UCSD-AML1 (cell line): ENCODE measurements around the gene KCTD15.
A peak's percentile ranks its signal among the peaks of the same experiment; 100 is the strongest.

Source experiments
- DNase-seq: peaks from one replicate; lab custom pipeline; 2025; ENCODE audit not compliant: unreplicated experiment; lab: John Stamatoyannopoulos, UW

KCTD15 gene

DNA sequence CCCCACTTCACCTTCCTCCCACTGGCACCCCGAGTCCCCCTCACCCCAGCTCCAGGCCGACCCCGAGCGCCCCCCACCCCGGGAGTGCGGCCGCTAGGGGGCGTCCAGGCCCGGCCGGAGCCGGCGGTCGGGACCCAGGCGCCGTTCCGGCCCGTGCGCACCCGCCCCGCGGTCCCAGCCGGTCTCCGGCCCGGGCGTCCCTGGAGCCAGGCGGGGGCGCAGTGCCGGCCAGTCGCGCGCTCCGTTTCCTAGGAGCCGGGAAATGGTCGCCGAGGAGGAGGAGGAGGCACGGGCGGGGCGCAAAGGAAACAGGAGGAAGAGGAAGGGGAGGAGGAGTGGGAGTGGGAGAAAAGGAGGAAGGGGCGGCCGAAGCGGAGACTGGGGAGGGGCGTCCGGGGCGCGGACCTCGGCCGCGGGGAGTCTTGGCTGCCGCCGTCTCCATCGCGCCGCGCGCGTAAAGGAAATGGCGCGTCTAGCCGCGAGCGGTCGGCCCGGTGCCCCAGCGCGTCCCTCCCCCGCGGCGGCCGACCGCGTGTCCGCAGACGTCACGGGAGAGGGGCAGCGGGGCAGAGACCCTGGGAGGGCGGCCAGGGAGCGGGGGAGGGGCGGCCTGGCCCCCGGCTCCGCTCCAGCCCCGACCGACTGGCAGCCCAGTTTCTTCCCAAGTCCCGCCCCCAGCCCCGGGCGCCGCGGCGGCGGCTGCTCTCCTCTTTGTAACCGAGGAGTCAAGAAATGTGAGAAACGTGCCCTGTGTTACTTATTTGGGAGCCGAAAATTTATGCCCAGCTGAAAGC is 1.1 kb upstream of the KCTD15 start:
- peak; percentile 93 for DNase-seq

DNA sequence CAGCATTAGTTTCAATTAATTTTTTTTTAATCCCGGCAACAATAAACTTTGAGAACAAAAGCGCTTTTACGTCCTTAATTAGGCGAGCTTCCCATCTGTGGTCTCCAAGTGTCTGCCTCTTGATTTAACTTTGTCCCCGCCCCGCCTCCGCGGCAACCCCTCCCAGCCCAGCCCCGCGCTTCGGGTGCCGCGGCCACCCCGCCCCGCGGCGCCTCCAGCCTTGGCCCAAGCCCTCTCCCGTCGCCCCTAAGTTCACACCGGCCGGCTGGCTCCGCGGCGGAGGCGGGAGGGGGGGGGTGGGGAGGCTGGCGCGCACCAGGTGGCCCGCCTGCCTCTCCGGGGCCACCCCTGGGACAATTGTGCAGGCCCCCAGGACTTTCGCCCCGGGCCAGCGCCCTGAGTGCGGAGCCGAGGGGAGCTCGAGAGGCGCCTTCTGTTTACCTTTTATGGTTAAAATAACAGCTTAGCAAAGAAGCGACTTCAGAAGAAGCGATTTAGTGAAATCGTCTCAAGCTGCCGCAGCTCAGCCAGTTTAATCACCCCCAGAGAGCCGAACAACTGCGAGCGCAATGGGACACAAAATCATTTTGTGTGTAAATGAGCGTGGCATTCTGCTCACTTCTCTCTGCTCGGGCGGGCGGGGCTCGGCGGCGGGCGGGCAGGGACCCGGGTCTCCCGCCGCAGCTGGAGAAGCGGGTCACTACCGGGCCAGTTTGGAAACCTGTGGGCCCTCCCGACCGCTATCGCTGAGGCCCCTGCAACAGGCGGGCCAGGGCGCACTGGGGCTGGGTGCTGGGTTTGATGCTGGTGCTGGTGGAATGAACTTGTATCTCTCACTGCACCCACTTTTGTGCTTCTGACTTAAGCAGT is 1.4 kb downstream of the KCTD15 start:
- no peak for DNase-seq

DNA sequence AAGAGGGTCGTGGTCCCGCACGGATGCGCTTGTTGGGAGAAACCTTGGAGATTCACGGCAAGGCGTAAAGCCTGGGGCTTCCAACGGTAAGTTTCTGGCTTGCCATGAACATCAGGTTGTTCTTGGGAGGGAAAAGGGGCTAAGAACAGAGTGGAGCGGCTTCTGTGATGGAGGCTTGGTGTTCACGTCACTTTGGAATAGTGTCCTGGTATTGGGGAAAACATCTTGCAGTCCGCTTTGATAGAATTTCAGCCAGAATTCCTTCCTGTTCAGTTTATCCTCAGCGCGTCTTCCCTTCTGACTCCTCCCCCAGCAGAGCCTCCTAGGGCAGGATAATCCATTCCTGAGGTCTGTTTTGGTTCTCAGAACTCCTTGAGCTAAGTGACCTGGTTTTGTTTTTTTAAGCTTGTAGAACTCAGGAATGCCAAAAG is 2.0 kb downstream of the KCTD15 start:
- DNase-seq = no peak

DNA sequence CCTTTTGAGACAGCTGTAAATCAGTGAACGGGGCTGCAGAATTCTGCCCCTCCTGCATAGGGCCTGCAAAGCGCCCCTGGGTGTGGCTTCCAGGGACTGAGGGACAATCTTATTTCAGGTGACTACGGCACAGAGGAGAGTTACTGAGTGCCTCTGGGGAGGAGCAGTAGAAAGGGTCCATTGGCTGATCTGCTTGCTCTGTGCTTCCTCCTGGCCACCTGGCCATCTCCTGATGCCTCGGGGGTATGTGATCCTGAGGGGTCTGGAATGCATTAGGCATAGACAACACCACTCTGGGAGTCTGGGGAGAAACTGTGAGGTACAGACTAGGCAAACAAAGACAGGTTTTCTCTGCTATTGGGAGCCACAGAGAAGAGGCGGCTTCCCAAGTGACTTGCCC is 2.8 kb downstream of the KCTD15 start:
- DNase-seq = no peak

DNA sequence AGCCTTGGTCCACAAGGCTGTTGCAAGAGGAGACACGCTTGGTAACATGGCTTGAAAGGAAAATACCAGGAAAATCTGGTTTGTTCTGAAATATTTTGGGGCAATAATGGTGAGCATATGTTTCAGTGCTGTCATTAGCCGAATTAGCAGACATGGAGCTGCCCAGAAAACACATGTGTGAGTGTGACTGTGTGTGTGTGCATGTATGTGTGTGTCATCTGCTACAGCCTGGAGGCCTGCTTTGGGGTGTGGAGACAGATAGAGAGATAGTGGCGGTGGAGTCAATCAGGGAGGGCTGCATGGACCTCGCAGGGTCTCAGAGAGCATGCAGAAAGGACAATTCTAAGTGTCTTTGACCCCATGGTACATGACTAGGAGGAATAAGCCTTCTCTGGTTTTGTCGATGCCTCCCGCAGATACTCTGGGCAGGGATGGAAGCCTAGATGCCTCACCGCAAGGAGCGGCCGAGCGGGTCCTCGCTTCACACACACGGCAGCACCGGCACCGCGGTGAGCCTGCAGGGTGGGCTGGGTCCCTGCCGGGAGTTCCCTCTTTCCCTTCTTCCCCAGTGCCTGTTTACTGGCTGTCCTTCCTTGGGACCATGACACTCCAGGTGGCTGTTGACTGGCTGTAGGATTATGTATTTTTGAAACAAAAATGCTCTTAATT is 3.5 kb downstream of the KCTD15 start:
- DNase-seq = no peak

DNA sequence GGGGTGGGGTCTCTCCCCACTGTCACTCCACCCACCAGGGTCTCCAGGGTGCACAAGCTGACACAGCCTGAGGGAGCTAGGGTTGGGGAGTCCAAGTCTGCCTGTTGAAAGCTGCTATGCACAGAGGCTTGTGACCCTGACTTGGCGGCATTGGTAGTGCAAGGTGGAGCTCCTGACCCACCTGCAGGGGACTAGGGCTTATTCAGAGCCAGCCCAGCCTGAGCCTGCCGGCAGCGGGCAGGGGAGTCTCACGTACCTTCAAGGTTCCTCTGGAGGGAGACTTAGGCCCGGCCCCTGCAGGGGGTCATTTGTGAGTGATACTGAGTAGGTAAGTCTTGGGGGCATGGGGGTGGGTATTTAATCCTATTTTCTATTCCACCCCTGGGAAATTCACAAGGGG is 4.7 kb downstream of the KCTD15 start:
- no peak for DNase-seq

DNA sequence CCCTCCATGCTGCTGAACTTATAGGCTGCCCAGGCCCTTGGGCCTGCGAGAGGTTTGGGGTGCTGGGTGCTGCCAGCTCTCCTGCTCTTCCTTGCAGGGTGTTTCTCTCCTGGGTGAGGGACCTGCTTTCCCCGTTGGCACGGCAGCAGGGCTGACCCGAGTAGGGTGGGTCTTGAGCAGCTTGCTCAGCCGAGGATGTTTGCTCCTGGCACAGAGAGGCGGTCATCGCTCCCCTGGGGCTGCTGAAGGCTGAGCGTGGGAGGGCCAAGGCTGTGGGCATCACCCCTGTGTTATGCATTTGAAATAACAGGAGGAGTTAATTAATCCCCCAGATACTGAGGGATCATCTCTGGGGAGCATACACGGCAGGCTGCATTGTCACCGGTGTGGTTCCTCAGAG is 5.3 kb downstream of the KCTD15 start:
- no peak for DNase-seq

DNA sequence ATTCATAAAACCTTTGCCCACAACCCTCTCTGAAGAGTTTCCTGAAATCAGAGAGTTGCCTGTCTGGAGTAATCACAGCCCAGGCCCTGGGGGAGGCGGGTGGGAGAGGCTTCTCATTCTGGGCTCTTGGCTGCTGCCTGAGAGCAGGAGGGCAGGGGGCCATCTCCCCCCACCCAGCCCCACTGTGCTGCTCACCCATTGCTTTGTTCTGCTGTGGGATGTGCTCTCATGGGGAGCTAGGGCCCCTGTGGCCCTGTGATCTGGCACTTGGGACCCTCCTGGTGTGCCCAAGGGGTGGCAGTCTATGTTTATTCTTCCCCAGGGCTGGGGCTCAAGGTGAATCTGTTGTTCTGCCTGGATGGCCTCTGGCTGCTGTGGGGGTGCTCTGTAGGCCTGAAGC is 6.1 kb downstream of the KCTD15 start:
- DNase-seq = no peak

DNA sequence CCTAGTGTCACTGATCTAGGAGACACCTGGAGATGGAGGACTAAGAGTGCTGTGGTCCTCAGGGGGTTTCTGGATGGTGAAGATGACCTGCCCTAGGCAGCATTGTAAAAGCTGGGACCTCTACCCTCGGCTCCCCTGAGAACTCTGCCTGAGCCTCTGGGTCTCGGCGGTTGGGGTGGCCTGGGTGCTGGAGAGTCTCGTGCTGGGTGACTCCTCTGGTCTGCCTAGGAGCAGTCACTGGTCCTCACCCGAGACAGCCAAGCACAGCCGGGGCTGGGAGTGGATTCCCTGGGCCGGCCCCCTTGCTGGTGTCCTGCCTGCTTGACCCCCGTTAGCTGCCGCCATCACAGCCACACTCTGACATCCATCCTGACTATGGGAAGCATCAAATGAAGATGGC is 6.7 kb downstream of the KCTD15 start:
- no peak for DNase-seq

DNA sequence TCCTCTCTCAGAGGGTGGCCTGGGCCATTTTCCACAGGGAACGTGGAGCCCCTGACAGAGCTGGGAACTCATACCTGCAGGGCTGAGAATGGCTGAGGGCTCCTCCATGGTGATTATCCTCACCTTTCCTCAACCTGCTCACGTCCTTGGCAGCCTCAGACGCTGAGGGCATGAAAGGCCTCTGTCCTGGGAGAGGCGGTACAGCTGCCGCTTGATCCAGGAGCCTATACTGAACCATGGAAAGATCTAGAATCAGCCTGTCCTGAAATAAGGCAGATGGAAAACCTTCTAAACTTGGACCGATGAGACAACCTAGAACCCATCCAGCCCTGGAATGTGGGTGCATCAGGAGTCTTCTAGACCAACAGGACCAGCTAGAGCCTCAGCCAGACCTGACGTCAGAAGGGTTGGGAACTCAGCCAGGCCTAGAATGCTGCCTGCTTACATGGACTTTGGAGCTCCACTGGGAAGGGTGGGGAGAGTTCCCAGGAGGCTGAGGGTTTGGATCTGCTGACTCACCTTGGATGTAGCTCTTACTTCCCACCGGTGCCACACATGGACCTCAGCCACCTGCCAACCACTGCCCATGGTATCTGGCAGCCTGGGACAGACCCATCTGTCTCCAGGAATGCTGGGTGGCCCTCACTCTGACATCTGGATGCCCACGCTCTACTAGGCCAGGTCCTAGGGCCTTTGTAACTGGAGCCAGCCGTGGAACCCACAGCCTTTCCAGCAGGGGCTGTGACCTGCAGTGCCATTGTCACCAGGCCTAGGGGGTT is 7.5 kb downstream of the KCTD15 start:
- no peak for DNase-seq

DNA sequence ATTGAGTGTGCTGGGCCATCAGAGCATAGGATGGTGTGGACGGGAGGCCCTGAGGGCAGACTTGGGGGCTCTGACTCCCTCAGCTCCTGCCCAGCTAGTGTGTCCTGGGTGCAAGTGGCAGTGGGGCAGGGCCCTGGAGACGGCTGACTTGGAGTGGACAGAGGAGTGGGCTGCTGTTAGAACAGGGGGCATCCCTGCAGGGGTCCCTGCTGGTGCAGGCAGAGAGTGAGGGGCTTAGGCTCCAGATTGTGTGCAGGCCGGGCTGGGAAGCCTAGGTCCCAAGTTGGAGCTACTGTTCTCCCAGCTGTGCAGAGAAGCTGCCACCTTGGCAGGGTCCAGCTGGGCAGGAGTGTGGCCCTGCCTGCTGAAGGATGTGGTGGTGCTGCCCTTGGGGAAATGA is 8.6 kb downstream of the KCTD15 start:
- no peak for DNase-seq

DNA sequence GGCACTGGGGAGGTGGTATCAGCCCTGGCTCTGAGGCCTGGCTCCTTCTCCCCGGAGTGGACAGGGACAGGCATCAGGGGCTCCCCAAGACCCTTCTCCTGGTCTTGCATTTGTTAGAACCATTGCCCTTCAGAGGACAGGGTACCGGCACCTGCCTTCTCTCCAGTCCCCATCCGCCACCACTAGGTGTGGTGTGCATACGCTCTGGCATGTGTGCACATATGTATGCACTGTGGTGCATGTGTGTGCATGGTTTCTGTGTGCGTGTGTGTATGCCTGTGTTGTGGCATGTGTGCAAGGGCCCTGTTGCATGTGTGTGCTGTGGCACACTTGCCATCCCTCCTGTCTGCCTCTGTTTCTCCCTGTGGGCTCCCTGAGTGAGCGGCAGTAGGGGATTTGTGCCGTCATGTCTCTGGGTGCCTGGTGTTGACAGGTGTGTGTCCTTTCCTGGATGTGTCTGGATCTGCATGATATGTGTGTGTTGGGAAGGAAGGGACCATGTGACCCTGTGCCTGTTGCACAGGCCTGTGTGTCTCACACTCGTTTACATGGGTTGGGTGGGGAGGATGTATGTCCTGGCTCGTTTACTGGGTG is 9.3 kb downstream of the KCTD15 start:
- DNase-seq = no peak

DNA sequence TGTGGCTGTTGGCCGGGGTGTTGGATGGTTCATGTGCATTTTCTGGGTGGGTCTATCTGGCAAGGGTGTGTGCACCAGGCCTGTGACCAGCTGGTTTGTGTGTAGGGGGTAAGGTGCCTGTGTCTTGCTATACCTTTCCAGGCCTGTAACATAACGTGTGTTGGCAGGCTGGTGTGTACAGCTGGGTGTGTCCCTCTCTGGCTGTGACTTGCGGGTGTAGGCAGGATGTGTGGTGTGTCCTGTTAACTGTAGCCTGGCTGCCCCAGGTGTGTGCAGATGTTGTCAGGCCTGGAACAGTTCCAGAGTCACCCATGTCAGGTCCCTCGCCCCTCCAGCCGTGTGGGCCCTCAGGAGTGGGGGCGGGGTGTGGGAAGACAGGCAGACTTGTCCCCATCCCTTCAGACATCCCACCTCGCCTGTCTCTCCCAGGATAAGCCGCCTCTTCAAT is 9.8 kb downstream of the KCTD15 start:
- no peak for DNase-seq

DNA sequence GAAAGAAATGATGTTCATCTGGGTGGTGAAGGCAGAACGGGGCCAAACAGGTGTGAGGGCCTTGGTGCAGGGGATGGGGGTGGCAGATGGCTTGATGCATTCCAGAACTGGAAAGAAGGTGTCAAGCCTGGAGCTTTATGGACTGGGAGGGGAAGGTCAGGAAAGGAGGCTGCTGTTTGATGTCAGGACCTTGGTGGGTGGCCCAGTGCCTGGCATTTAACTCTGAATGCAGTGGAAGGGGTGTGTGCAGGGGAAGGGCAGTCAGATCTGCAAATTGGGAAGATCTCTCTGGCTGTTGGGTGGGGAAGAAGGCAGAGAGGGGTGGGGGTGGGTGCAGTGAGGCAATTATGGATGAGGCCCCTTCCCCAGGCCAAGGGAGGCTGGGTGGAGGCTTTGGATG is 11.7 kb downstream of the KCTD15 start:
- DNase-seq = no peak

DNA sequence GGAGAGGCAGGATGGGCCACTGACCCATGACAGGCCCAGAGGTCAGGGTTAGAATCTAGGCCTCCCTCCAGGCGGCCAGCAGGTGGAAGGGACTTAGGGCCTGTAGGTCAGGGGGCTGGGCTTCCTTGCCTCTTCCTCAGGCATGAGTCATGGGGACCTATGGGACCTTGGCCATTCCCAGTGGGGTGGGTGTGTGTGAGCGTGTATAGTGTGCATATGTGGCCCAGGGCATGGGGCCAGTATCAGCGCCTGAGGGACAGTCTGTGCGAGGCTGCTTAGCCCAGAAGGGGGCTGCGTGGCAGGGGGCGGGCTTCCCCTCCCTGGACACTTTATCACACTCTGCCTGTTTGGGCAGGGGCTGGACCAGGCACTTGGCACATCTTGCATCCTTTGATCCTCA is 13.3 kb downstream of the KCTD15 start:
- DNase-seq = no peak

DNA sequence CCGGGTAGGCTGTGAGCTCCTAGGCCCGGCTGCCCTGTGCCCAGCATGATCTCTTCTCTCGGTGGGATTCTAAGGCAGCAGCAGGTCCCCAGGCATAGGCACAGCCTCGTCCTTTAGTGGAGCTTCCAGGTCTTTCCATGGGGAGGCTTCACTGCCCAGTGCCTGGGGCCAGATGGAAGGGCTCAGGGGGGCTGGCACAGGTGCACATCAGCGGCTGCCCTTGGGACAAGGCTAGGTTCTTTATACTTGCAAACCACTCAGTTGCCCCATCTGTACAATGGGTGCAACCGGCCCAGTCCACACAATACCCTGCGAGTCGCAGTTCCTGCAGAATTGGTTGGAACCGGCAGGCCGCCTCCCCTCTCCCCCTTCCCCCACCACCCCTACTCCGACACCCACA is 14.2 kb downstream of the KCTD15 start:
- no peak for DNase-seq

DNA sequence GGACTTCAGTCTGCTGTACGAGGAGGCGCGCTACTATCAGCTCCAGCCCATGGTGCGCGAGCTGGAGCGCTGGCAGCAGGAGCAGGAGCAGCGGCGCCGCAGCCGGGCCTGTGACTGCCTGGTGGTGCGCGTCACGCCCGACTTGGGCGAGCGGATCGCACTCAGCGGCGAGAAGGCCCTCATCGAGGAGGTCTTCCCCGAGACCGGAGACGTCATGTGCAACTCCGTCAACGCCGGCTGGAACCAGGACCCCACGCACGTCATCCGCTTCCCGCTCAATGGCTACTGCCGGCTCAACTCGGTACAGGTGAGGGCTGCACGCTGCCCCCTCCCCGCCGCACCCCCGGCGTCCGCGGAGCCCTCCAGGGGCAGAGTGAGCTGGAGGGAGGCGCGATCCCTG is 14.6 kb downstream of the KCTD15 start:
- no peak for DNase-seq

DNA sequence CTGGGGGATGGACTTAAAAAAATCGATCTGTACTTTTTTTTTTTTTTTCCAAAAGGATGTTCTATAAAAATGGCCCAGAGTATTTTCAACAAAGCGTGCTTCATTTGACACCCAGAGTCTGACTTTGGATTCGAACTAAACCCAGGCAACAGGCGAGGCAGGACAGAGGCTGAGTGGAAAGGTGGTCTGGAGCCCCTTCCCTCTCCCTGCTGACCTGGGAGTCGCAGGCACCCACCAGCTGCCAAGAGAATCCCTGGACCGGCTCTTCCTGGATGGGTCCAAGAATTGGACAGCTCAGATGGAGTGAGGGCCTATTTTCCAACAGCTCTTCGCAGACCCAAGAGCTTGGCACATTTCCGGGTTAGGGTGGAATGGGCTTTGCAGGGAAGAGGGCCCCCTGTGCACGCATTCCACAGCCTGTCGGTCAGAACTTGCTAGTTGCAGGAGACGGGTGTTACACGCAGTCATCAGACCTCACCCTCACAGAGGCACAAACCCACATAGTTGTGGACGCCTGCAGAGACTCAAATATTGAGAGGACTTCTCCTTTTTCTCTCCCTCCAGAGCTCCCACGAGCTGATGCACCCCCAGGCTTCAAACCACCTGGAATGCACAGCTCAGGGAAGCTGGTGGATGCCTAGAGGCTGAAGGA is 15.2 kb downstream of the KCTD15 start:
- DNase-seq = no peak

DNA sequence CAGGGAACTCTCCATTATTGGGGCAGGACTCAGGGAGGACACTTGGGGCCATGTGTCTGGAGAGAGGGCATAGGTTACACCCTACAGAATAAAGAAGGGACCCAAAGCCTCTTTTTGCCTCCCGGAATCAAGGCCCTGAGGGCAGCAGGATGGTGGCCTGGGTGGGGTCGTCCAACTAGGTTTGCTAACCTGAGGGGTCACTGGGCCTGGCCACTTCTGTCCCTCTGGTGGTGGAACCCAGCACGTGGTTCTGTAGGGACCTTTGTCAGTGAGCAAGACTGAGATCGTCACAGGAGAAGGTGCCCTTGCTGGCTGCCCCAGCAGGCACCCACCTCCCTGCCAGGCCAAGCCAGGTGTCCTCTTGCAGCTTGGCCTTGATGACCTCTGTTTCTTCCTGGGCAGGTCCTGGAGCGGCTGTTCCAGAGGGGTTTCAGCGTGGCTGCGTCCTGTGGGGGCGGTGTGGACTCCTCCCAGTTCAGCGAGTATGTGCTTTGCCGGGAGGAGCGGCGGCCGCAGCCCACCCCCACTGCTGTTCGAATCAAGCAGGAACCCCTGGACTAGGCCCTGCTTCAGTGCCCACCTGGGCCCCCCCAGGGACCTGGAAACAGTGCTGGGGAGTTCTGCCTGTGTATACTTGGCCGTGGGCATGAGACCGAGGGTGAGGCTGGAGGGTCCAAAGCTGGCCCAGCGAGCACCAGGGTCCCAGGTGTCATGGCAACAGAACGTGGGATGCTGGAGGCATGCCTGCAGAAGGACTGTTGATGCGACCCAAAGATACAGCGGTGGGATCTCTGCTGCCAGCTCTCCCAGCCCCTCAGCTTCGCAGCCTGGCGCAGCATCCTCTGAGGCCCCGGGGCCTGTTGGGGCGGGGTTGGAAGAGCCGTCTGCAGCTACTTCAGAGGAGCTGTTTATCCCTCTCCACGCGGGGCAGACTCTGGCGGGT is 16.0 kb downstream of the KCTD15 start:
- no peak for DNase-seq
